ENCODE measurements around the gene OR5L2.

- TF ChIP-seq CTCF (optimal IDR thresholded peaks at IDR 0.05 in 1 of 3, IDR thresholded peaks at IDR 0.05 in 1 of 3, conservative IDR thresholded peaks at IDR 0.05 in 1 of 3; ENCODE audit: extremely low read depth in 1 of 3, insufficient read depth in 2 of 3, low read length in 3 of 3), result no peak
- TF ChIP-seq EZH2 (IDR thresholded peaks at IDR 0.05; ENCODE audit: low read length), result no peak
These were observed 16.0 kb upstream of the OR5L2 start, which contains the start of gene OR5L1 for GRCh38 chr11:55811067-55811466.
